SKM-1 treated with dmso at 0.1 percent for 144 hours (cell line): Measurements from ENCODE around the gene SLC38A1.
"Not testable (repeated sequence)": the region's sequence is repeated elsewhere in the genome, so short reads cannot be mapped to it uniquely, and the experiment has no call there.

Experiments used
- DNase-seq: peaks from one replicate; lab custom pipeline; 2025; ENCODE audit not compliant: unreplicated experiment; lab: John Stamatoyannopoulos, UW

The SLC38A1 gene

DNA sequence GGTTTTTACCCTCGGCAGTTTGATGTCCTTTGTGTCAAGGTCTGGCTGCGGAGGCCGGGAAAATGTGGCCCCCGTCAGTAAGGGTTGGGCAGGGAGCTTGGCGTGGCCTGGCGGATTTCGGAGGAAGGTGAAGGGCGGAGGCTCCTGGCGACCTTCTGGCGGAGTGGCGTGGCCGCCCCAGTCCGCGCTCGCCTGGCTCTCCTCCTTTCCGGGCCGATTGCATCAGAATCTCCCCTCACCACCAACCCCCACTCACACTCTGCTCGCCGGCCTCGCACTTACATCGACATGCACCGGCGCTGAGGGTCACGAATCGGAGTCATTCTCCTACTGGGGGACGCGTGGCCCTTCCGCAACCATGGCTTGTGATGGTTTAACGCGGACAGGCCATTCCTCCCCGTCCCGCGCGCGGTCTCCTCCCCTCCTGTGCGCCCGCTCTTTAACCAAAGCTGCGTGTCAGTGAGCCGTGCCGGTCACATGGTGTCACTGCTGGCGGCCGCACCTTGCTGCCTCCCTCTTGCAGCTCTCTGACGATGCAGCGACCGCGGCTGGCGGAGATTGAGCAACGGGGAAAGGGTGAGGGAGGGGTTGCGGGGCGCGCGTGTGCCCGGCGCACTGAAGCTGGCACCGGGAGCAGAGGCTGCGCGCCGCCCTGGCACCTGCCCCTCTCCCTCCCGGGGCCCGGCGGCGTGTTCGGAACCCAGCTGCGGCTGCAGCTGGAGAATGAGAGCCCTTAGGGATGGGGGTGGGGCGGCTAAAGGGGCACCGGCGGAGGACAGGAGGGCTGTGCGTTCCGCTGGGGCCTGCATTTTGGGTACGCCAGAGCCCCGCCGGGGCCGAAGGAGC is at the start of gene SLC38A1:
TSS of gene SLC38A1 (minus strand) at position 461 of the 846 bp plus-strand sequence. CDS start 29,243 bp downstream, outside the sequence.
- DNase-seq = peak; percentile 62

DNA sequence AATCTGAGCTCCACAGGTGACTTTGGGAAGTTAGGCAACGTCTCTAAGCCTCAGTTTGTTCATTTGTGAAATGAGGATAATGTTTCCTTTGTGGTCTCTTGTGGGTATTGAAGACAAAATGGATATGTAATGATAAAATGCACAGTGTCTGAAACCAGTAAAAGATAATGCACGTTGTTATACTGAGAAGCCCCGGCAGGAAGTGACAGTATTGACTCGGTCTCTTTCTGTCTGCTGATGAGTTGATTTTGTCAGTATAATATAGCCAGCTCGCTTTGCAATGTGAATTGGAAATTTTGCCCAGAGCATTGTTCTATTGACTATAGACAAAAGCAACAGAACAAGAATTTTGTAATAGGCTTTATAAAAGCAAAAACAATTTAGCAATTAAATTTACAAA is 49.2 kb upstream of the SLC38A1 start:
- DNase-seq = no peak

DNA sequence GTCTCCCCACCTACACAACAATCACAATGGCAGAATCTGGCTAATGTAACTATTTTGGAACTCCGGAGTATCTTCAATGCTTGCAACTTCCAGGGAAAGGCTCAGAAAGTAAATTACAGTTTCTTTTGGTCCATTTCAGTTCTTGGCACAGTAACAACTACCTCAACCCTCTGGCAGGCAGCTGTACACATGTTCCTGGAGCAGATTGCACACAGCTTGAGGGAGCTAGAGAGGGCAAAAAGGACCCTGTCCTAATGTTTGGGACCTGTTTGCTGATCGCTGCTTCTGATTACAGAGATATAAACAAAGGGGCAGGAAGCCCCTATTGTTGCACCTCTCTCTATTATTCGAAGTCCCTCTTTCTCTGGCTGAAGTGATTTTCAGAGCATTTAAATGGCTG is 35.2 kb upstream of the SLC38A1 start:
- no peak for DNase-seq

DNA sequence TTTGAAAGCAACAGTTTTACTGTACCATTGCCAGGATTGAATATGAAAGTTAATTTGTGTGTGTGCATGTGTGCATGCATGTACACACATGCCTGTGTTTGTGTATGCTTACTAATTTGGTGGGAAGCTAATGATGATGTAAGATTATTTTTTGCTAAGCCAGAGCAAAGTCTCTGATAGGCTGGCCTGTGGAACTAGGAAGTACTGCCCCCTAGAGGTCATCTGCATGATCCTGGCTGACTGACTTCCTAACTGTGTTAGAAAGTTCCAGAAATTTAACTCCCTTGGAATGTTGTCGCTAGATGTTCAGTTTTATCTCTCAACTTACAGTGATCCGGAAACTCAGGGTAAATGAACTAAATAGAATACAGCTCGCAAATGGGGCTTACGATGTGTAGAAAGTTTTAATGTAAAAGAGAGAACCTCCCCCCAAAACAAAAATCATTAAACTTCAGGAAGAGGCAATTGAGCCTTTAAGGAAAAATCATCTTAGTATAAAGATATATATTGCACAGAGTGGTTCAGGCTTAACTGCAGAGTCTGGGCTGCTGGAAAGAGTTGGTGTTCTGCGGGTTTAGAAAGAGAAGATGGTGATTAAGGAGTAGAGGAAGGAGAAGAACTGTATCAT is 34.3 kb upstream of the SLC38A1 start:
- no peak for DNase-seq

DNA sequence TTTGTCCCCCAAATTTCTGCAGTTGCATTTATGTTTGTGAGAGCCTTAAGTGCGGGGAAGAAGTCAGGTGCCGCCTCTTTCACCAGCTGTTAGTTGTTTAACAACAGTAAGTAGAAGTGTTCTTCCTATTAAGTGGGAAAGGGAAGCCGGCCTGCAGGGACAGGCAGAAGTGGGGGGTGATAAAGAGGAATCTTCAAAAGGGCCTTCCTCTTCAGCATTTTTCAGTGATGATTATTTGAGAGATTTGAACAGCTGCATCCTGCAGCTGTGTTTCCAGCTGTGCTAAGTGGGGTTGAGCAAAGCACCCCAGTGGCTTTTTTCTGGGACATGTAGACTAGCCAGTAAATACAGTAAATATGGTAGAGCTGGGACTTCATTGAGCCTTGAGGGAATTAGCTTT is 32.1 kb upstream of the SLC38A1 start:
- no peak for DNase-seq

DNA sequence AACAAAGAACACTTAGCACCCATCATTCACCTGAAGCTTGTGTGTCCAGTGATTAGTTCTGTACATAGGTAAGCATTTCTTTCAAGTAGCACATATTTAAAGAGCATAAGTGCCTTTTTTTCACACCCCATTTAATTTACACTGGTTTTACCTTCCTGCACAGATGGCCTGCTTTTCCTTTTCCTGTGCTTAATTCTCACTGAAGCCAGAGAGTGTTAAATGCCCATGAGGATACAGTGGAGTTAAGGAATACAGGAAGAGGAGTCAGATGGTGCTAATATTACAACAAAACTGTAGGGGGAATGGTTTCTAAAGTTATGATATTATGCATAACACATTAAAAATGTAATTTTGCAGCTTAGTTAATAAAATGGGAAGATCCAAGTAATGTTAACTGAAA is 31.0 kb upstream of the SLC38A1 start:
- no peak for DNase-seq

DNA sequence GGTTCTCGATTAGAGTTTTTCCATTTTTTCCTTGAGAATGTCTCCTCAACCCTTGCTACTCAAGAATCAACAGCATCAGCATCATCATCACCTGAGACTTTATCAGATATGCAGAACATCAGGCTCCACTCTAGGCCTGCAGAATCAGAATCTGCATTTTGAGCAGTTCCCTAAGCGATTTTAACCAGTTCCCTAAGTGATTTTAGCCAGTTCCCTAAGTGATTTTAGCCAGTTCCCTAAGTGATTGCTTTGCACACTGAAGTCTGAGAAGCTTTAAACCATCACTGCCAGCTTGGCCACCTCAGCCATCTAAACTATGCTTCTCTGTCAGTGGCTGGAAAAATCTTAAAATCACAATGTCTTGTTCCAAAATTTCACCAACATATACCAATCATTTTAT is 29.4 kb upstream of the SLC38A1 start:
- DNase-seq = no peak

DNA sequence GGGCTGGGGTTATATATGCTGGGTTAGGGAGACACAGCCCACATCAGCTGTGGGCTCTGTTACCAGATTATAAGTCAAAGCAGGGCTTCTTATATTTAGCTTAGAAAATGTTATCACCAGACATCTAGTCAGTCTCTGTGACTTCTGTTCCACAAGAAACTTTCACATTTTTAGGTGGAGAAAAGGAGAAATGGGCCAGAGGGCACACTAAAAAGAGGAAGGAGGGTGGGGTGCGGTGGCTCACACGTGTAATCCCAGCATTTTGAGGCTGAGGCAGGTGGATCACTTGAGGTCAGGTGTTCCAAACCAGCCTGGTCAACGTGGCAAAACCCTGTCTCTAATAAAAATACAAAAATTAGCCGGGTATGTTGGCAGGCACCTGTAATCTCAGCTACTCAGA is 28.0 kb upstream of the SLC38A1 start:
- no peak for DNase-seq

DNA sequence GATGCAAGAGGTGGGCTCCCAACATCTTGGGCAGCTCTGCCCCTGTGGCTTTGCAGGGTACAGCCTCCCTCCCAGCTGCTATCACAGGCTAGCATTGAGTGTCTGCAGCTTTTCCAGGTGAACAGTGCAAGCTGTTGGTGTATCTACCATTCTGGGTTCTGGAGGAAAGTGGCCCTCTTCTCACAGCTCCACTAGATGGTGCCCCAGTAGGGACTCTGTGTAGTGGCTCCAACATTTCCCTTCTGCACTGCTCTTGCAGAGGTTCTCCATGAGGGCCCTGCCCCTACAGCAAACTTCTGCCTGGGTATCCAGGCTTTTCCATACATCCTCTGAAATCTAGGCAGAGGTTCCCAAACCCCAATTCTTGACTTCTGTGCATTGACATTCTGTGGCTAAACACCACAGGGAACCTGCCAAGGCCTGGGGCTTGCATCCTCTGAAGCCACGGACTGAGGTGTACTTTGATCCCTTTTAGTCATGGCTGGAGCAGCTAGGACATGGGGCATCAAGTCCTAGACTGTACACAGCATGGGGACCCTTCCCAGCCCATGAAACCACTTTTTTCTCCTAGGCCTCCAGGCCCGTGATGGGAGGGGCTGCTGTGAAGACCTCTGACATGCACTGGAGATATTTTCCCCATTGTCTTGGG is 24.0 kb upstream of the SLC38A1 start:
- no peak for DNase-seq

DNA sequence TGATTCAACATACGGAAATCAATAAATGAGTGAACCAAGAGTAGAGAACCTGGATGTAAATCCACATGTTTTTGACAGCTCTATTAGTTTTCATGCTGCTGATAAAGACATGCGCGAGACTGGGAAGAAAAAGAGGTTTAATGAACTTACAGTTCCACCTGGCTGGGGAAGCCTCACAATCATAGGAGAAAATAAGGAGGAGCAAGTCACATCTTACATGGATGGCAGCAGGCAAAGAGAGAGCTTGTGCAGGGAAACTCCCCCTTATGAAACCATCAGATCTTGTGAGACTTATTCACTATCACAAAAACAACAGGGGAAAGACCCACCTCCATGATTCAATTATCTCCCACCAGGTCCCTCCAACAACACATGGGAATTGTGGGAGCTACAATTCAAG is 23.1 kb upstream of the SLC38A1 start:
- not testable (repeated sequence) for DNase-seq

DNA sequence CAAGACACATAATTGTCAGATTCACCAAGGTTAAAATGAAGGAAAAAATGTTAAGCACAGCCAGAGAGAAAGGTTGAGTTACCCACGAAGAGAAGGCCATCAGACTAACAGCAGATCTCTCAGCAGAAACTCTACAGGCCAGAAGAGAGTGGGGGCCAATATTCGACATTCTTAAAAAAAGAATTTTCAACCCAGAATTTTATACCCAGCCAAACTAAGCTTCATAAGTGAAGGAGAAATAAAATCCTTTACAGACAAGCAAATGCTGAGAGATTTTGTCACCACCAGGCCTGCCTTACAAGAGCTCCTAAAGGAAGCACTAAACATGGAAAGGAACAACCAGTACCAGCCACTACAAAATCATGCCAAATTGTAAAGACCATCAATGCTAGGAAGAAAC is 16.3 kb upstream of the SLC38A1 start:
- not testable (repeated sequence) for DNase-seq

DNA sequence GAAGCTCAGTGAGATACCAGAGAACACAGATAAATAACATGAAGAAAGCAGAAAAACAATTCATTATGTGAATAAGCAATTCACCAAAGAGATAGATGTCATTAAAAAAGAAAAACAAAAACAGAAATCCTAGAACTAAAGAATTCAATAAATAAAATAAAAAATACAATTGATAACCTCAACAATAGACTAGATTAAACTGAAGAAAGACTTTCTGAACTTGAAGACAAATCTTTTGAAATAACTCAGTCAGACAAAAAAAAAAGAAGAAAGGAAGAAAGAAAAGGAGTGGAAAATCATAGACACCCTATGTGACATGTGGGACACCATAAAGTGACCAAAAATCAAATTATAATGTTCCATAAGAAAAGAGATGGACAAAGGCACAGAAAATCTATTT is 14.0 kb upstream of the SLC38A1 start:
- no peak for DNase-seq

DNA sequence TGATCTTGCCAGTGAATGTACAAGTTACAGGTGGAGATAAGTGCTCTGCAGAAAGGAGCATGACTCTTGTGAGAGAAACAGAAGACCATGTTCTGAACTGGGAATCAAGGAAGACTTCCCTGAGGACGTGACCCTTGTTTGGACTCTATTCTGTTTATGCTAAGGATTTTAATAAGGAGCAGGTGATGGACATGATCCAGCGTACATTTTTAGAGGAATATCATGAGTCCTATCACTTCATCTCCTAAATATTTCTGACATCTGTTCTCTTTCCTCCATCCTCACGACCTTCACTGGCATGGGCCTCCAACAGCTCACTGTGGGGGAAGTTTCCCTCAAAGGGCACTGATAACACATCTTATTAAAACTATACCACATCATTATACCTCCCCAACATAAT is 7.9 kb upstream of the SLC38A1 start:
- no peak for DNase-seq

DNA sequence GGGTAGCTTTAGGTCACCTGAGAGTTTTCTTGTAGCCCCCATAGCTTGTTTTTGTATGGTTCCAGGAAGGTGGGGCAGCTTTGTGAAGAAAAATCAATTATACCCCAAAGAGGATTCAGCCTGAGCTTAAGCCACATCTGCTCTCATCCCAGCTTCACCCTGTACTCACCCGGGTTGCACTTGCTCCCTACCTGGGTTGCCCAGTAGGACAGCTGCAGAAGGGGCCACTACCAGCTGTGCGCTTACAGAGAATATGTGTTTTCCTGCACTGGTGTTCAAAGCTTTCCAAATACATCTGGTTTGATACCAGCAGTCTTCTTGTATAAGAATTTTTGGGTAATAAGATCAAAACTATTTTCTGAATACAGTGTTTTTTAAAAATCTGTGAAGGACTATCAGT is 3.0 kb upstream of the SLC38A1 start:
- no peak for DNase-seq

DNA sequence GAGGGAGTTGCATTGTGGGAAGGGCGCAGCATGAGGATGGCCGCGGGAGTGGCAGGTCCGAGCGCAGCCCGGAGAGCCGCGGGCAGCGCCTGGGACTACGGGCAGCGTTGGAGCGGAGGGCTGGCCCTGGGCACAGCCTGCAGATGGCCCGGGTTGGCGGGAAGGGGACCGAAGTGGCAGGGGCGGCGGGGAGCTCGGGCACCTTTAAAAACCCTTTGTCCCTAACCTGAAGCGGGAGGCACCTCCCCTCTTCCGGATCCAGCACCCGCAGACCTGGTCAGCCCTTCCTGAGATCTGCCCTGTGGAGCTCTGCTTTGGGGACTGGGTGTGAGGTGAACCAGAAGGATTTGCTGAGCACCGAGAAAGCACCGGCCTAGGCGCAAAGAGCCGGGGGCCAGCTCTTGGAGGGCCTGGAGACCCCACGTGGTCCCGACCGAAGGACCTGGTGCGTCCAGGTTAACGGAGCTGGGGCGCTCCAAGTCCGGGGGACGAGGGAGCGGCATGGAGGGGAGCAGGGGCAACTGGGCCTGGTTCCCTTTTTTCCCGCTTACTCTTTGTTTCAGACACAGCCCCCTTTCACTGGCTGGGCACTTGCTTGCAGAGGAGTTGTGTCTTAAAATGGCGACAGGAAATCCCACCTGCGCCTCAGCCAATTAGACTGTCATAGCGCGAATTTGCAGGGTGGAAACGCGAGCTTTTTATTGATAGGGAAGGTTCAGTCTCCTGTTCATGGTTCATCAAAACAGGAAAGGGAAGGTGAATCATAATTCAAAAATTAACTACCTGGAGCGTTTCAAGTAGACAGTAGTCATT is 792 bp upstream of the SLC38A1 start:
- no peak for DNase-seq

DNA sequence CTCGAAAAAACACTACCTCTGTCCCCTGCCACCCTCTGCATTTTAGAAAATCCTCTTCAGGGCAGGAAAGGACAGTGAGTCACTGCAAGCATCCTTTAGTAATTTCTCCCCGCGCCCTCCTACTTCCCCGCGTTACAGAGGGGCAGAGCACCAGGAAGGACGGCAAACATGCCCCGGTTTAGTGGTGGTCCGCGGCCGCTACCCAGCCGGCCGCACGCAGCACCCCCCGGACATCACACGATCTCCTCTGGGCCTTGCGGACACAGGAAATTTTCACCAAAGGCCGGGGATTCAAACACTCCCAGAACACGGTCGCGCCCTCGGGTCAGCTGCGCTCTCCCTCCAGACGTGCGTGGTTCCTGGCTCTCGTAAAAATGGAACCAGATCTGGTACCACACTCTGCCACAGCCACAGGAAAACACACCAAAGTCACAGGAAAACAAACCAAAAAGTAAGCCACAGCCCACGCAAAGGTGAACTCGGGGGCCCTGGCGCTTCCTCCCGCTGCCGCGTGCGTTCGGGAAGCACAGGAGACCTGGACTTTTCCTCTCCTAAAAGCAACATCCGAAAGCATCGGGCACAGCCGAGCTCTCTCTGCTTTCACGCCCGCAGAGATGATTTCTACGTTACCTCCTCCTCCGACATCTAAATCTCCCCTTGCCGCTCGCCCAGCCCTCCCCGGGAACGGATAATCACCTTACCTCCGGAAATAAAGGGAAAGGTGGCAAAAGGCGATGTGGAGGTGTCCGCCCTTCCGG is 839 bp downstream of the SLC38A1 start:
- no peak for DNase-seq

DNA sequence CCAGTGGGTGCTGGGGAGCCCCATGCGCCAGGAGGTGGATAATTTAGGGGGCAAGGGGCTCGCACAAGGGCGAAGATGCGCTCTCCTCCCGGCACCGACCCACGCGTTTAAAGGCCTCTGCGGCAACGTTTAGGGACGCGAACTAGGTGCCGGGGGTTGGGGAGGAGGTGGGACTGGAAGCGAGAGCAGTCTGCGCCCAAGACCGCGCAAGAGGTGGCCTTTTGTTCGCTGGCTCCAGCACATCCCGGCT is 1.3 kb downstream of the SLC38A1 start:
- no peak for DNase-seq

DNA sequence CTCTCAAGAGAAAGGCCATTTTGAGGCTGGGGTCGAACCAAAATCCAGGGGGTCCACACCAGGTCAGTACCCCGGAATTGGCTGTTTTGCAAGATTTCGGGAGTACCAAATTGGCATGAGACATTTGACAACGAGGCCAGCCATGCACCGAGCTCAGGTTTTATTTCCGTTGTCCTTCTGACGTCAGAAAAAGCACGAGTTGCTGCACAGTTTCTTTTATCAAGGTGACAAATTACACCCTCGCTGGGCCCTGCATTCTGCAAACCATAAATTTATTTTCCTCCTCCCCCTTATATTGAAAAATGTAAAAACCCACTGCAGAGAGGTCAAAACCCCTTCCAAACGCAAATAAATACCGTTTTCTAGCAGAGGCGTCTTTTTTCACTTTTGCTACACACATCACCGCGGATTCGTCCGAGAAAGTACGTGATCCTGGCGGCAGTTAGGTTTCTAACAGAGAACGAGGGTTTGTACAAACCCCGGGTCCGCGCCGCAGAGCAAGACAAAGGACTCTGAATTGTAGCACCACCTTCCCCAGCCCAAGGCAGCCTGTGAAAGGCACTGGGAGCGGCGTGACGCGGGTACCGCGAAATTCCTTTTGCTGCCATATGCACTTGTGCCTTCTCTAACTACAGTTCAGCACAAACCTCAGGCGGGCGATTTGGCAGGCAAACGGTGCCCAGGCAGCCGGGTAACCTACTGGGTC is 1.8 kb downstream of the SLC38A1 start:
- no peak for DNase-seq

DNA sequence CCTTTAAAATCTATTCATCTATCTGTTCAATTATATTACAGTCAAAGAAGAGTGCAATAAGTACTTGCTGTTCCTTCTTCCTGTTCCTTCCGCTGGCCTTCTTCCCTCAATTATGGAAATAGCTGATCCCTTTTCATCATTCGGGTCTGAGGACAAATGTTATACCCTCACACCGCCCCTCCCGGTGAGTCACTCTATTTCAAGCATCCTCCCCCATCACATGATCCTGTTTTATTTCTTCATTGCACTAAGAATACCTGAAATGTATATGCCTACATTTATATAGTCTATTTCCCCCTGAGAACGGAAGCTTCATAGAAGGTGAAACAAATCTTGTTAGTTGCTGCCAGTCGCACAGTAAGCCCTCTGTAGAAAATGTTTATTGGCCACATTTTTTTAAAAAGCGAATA is 2.5 kb downstream of the SLC38A1 start:
- DNase-seq = no peak

DNA sequence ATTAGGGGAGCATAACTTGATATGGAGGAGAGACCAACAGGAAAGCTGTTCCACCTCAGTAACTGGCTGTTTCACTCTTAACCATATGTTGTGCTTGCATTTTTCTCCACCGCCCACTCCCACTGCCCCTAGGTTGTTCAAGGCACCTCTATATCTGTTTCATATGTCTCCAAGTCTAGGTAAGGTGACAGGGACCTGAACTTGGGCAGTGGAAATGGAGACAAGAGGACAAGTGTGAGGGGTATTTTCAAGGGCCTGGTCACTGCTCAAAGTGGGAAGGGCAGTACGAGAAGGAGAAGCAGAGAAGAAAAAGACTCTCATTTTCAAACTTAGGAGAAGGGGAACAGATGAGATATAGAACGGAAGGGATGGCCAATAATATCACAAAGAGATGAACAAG is 3.1 kb downstream of the SLC38A1 start:
- DNase-seq = no peak
